HepG2 (cell line): ENCODE results near the gene JPH4. TPM values are rescaled to one million over a fixed set of nuclear protein-coding genes. Genes with fewer than 3 reads are reported as not detected.

Source experiments
- CC2D1A ChIP-seq: sonication (generic); formaldehyde crosslinking; IDR thresholded peaks from 2 replicates; pipeline ENCODE4 v1.8.1; 2023; ENCODE audit warnings: mild to moderate bottlenecking, missing genetic modification reagents
- IRF2 ChIP-seq: IDR thresholded peaks from 2 replicates; pipeline ENCODE4 v1.6.1; 2018; ENCODE audit warnings: missing genetic modification reagents, missing compliant biosample characterization
- KMT2A ChIP-seq: sonication (generic); formaldehyde crosslinking; IDR thresholded peaks from 2 replicates; pipeline ENCODE4 v1.4.0; 2020; ENCODE audit warnings: missing genetic modification reagents
- MAZ ChIP-seq, 2 experiments: sonication (generic) in 1 of 2; formaldehyde crosslinking in 1 of 2; IDR thresholded peaks; 2 replicates each; pipeline versions ENCODE4 v1.5.0 to v1.6.1; 2012 to 2020; ENCODE audit warnings: low read depth in 2 of 2, mild to moderate bottlenecking in 2 of 2, borderline replicate concordance in 1 of 2, improper control_type of control experiment in 1 of 2, low read length in 1 of 2, missing genetic modification reagents in 1 of 2, moderate library complexity in 1 of 2
- MXD4 ChIP-seq: IDR thresholded peaks from 2 replicates; pipeline ENCODE4 v1.6.1; 2016; ENCODE audit warnings: mild to moderate bottlenecking, missing biosample characterization, missing genetic modification reagents
- U2AF1 ChIP-seq: fragments of 200-400 bp; formaldehyde crosslinking; optimal IDR thresholded peaks from 2 replicates; pipeline ENCODE3; 2017; ENCODE audit warnings: mild to moderate bottlenecking, low read depth, low read length
- ZNF501 ChIP-seq: sonication (generic); formaldehyde crosslinking; IDR thresholded peaks from 2 replicates; pipeline ENCODE4 v1.5.1; 2020; ENCODE audit warnings: mild to moderate bottlenecking, moderate library complexity, missing genetic modification reagents
- ZNF543 ChIP-seq: sonication (generic); formaldehyde crosslinking; IDR thresholded peaks from 2 replicates; pipeline ENCODE4 v1.4.0; 2020; ENCODE audit warnings: mild to moderate bottlenecking, missing genetic modification reagents
- ZNF552 ChIP-seq: sonication (generic); formaldehyde crosslinking; IDR thresholded peaks from 2 replicates; pipeline ENCODE4 v1.9.0; 2022; ENCODE audit warnings: missing genetic modification reagents, mild to moderate bottlenecking, borderline replicate concordance
- ZNF615 ChIP-seq: sonication (generic); formaldehyde crosslinking; IDR thresholded peaks from 2 replicates; pipeline ENCODE4 v1.5.0; 2020; ENCODE audit warnings: mild to moderate bottlenecking, missing genetic modification reagents, borderline replicate concordance
- ZNF619 ChIP-seq: sonication (generic); formaldehyde crosslinking; IDR thresholded peaks from 2 replicates; pipeline ENCODE4 v1.4.0; 2020; ENCODE audit warnings: mild to moderate bottlenecking, missing genetic modification reagents
- ZNF7 ChIP-seq: IDR thresholded peaks from 2 replicates; pipeline ENCODE4 v1.6.1; 2016; ENCODE audit warnings: missing biosample characterization, missing genetic modification reagents
- ZSCAN9 ChIP-seq: IDR thresholded peaks from 2 replicates; pipeline ENCODE4 v1.6.1; 2016; ENCODE audit warnings: borderline replicate concordance
- polyA plus RNA-seq, 8 experiments: library from polyadenylated mRNA; depleted of rRNA in 3 of 8; stranded (reverse) in 7 of 8; unstranded in 1 of 8; fragments of >200 nt; fragmentation: Illumina TruSeq in 4 of 8; extraction: Trizol in 4 of 8; gene quantifications; 2 replicates each; pipeline versions ENCODE4 v1.2.1 to v1.2.3, GENCODE V29; 2011 to 2016; ENCODE audit warnings: low read depth in 4 of 8, missing spikeins in 1 of 8, mixed read lengths in 1 of 8; ENCODE audit not compliant: insufficient read depth in 1 of 8
- total RNA-seq, 5 experiments: library from RNA; depleted of rRNA; stranded (reverse); fragments of >200 nt; fragmentation: Illumina TruSeq; extraction: Trizol; gene quantifications; 2 replicates each; pipeline ENCODE4 v1.2.3, GENCODE V29; 2016; ENCODE audit warnings: low read depth in 1 of 5
- TF ChIP-seq, protein P1 (sequence below): sonication (generic); formaldehyde crosslinking; IDR thresholded peaks from 2 replicates; pipeline ENCODE4 v1.5.1; 2020; ENCODE audit warnings: mild to moderate bottlenecking, moderate library complexity, missing genetic modification reagents
- TF ChIP-seq, protein P2 (sequence below): sonication (generic); formaldehyde crosslinking; IDR thresholded peaks from 2 replicates; pipeline ENCODE4 v1.4.0; 2020; ENCODE audit warnings: mild to moderate bottlenecking, missing genetic modification reagents
- TF ChIP-seq, protein P3 (sequence below): sonication (generic); formaldehyde crosslinking; IDR thresholded peaks from 2 replicates; pipeline ENCODE4 v1.5.0; 2020; ENCODE audit warnings: missing genetic modification reagents
- TF ChIP-seq, protein P4 (sequence below): IDR thresholded peaks from 2 replicates; pipeline ENCODE4 v1.6.1; 2018; ENCODE audit warnings: missing genetic modification reagents

The JPH4 gene
- total and polyA plus RNA-seq, 2 of the 13 experiments (the other 11 are each of a cell fraction or from before 2014, with no cell fraction given): 0.08 to 0.22 TPM

DNA sequence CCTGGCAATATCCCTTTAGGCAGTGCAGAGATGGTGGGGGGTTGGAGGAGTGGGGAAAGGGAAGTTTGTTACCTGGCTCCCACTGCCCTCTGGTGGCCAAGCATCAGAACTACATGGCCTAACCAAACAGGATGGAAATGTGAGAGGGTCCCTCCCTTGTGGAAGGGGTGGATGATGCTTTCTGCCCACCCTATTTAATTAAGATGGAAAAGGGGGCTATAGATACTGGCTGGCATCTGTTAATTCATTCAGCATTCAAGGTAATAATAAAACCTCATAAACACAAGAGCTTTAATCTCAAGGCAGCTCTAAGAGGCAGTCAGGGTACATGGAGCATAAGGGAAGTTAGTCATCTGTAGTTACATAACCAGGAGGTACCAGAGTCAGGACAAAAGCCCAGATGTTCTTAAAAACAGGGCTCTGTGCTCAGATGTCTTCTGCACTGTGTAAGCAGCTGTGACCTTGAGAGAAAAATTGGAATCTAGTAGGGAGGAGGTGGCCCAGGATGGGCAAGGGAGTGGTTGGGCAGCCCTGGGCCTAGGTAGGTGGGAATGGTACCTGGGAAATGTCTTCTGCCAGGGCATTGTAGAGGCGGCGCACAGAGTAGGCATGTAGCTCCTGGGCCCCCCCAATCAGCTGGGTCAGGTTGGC lies 15.6 kb downstream of the JPH4 start (continued):
- TF ChIP-seq MXD4 (CRISPR knock-in tag) (0 out of 2 replicates have a peak, but pooled peaks have one; percentile 9), ZNF543 (CRISPR knock-in tag) (0 out of 2 replicates have a peak, but pooled peaks have one; percentile 19), U2AF1 (peak; percentile 80), MAZ (IDR thresholded peaks at IDR 0.05; ENCODE audit: borderline replicate concordance, low read depth, low read length) (peak; percentile 58; the same call in 1 of the 2 replicates), MAZ (CRISPR knock-in tag; IDR thresholded peaks at IDR 0.05; ENCODE audit: low read depth) (no peak), ZSCAN9 (0 out of 2 replicates have a peak, but pooled peaks have one; percentile 29), ZNF501 (peak; percentile 51; the same call in 1 of the 2 replicates), ZNF619 (CRISPR knock-in tag) (no peak; the same call in 1 of the 2 replicates), IRF2 (CRISPR knock-in tag) (peak; percentile 61; the same call in 1 of the 2 replicates), ZNF7 (CRISPR knock-in tag) (peak; percentile 61; the same call in 1 of the 2 replicates), ZNF615 (CRISPR knock-in tag) (0 out of 2 replicates have a peak, but pooled peaks have one; percentile 14), ZNF552 (no peak), KMT2A (CRISPR knock-in tag) (no peak), CC2D1A (no peak)
- TF ChIP-seq, protein P1, sequence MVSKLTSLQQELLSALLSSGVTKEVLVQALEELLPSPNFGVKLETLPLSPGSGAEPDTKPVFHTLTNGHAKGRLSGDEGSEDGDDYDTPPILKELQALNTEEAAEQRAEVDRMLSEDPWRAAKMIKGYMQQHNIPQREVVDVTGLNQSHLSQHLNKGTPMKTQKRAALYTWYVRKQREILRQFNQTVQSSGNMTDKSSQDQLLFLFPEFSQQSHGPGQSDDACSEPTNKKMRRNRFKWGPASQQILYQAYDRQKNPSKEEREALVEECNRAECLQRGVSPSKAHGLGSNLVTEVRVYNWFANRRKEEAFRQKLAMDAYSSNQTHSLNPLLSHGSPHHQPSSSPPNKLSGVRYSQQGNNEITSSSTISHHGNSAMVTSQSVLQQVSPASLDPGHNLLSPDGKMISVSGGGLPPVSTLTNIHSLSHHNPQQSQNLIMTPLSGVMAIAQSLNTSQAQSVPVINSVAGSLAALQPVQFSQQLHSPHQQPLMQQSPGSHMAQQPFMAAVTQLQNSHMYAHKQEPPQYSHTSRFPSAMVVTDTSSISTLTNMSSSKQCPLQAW (CRISPR knock-in tag): no peak
- TF ChIP-seq, protein P2, sequence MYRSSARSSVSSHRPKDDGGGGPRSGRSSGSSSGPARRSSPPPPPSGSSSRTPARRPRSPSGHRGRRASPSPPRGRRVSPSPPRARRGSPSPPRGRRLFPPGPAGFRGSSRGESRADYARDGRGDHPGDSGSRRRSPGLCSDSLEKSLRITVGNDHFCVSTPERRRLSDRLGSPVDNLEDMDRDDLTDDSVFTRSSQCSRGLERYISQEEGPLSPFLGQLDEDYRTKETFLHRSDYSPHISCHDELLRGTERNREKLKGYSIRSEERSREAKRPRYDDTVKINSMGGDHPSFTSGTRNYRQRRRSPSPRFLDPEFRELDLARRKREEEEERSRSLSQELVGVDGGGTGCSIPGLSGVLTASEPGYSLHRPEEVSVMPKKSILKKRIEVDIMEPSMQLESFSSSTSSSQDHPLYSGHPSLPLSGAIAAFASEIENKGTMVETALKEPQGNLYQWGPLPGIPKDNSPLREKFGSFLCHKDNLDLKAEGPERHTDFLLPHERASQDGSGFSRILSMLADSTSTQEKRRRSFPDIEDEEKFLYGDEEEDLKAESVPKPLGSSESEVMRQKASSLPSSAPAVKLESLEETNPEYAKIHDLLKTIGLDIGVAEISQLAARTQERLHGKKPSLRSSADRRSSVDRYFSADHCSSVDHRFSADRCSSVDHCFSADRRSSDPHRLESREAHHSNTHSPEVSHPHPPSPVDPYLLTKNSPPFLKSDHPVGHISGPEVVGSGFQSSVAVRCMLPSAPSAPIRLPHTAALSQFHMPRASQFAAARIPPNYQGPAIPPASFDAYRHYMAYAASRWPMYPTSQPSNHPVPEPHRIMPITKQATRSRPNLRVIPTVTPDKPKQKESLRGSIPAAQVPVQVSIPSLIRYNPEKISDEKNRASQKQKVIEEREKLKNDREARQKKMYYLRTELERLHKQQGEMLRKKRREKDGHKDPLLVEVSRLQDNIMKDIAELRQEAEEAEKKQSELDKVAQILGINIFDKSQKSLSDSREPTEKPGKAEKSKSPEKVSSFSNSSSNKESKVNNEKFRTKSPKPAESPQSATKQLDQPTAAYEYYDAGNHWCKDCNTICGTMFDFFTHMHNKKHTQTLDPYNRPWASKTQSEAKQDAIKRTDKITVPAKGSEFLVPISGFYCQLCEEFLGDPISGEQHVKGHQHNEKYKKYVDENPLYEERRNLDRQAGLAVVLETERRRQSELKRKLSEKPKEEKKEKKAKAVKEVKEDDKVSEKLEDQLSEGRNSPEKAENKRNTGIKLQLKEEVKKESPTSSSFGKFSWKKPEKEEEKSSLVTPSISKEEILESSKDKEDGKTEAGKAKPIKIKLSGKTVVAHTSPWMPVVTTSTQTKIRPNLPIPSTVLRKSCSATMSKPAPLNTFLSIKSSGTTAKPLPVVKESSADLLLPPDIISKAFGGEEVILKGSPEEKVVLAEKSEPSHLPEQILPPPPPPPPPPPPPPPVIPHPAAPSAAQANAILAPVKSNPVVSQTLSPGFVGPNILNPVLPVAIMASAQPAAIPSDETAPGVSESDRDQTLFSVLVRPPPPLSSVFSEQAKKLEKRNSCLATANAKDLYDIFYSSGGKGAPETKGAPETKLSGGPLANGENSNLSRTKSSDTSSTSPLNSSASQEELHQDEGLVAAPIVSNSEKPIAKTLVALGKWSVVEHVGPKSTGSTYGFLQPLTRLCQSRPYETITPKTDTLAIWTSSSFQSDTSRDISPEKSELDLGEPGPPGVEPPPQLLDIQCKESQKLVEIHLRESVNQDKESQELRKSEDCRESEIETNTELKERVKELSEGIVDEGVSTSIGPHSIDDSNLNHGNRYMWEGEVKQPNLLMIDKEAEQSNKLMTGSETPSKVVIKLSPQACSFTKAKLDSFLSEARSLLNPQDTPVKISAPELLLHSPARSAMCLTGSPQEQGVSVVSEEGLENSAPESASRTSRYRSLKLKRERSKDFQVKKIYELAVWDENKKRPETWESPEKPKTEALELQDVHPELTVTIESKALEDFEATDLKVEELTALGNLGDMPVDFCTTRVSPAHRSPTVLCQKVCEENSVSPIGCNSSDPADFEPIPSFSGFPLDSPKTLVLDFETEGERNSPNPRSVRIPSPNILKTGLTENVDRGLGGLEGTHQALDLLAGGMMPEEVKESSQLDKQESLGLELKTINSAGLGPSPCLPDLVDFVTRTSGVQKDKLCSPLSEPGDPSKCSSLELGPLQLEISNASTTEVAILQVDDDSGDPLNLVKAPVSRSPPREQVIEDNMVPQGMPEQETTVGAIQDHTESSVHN: 0 out of 2 replicates have a peak, but pooled peaks have one; percentile 9
- TF ChIP-seq, protein P3, sequence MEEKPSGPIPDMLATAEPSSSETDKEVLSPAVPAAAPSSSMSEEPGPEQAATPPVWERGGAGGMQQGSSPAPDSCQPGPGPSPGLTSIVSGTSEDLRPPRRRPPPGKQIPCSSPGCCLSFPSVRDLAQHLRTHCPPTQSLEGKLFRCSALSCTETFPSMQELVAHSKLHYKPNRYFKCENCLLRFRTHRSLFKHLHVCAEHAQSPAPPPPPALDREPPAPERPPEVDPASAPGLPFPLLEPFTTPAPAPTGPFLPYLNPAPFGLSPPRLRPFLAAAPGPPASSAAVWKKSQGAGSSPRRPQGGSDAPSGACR (CRISPR knock-in tag): no peak
- TF ChIP-seq, protein P4, sequence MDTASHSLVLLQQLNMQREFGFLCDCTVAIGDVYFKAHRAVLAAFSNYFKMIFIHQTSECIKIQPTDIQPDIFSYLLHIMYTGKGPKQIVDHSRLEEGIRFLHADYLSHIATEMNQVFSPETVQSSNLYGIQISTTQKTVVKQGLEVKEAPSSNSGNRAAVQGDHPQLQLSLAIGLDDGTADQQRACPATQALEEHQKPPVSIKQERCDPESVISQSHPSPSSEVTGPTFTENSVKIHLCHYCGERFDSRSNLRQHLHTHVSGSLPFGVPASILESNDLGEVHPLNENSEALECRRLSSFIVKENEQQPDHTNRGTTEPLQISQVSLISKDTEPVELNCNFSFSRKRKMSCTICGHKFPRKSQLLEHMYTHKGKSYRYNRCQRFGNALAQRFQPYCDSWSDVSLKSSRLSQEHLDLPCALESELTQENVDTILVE (CRISPR knock-in tag): no peak
